NCI-H2107 (cell line): ENCODE results near the gene COP1.

Source experiments
- DNase-seq: peaks from one replicate; lab custom pipeline; 2025; lab: John Stamatoyannopoulos, UW

The COP1 gene

DNA sequence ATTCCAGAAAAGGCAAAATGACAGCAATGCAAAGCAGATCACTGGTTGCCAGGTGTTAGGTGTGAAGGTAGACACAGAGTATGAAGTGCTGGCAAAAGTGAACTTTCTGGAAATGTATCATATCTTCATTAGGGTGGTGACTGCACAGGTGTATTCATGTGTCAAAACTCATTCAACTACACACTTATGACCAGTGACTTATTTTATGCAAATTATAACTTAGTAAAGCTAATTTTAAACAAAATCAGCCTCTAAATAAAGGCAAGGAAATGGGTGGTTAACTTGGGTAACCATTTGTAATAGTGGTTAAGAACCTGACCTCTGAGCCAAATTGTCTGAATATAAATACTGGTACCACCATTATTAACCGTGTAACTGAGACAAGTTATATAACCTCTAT, 7.4 kb downstream of the COP1 start:
- no peak for DNase-seq

DNA sequence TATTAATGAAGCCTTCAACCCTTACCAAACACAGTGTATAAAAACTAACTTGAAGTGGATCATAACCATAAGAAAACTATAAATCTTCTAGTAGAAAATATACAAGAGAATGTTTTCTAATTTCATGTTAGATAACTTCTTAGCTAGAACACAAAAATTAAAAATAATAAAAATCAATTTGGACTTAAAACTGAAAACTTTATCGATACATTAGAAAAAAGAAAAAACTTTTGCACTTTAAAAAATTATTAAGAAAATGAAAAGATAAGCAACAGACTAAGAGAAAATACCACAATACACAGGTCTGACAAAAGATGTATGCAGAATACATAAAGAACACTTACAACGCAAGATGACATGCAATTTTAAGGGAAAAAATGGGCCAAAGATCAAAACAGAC, 8.7 kb downstream of the COP1 start:
- DNase-seq, result no peak

DNA sequence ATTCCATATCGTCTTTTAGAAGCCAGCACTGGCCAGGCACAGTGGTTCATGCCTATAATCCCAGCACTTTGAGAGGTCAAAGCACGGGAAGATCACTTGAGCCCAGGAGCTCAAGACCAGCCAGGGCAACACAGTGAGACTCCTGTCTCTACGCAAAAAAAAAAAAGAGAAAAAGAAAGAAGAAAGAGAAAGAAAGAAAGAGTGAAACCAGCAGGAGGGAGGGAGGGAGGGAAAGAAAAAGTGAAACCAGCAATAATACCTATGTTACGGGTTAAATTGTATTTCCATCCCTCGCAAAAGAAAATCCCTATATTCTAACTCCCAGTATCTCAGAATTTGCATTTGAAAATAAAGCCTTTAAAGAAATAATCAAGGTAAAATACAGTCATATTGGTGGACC, 10.4 kb downstream of the COP1 start:
- no peak for DNase-seq

DNA sequence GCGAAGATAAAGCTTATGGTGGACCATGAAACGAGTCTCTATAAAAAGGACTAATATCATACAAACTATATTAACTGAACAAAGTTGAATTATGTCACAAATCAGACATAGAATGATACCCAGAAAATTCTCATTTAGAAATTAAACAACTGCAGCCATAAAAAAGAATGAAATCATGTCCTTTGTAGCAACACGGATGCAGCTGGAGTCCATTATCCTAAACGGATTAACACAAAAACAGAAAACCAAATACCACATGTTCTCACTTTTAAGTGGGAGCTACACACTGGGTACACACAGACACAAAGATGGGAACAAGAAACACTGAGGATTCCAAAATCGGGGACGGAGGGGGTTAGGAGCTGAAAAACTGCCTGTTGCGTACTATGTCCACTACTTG, 11.5 kb downstream of the COP1 start:
- no peak for DNase-seq

DNA sequence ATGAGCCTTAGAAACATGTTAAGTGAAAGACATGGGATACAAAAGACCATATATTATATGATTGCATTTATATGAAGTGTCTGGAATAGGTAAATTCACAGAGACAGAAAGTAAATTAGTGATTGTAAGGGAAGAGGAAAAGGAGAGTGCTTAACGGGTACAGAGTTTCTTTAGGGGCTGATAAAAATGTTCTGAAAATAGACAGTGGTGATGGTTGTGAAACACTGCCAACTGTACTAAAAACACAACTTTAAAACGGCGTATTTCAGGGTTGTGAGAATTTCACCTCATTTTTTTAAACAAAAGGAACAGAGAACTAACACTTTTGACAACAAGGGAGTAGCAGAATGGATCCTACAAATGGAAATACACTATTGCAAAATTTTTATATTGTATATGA, 13.4 kb downstream of the COP1 start:
- DNase-seq, result no peak

DNA sequence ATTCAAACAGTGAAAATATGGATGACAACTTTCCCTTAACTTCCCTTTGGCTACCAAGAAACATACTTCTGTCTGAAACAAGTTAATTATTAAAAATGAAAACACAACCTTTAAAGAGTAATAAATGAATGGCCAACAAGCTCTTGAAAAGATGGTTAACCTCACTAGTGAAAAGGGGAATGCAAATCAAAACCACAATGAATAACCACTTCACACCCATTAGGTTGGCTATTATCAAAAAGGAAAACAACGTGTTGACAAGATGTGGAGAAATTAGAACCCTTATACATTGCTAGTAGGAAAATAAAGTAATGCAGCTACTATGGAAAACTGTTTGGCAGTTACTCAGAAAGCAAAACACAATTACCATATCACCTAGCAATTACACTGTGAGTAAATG, 14.1 kb downstream of the COP1 start:
- peak; percentile 15 for DNase-seq

DNA sequence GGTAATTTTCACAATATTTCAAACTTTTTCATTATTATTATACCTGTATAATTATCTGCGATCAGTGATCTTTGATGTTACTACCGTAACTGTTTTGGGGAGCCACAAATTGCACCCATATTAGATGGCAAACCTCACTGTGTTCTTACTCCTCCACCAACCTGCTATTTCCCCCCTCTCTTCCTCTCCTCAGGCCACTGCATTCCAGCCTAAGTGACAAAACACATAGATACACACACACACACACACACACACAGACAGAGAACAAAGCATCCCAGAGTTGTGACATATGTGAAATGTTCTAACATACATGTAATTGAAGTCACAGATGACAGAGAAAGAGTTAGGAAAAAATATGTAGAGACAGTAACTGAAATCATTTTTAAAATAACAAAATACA, 18.5 kb downstream of the COP1 start:
- no peak for DNase-seq

DNA sequence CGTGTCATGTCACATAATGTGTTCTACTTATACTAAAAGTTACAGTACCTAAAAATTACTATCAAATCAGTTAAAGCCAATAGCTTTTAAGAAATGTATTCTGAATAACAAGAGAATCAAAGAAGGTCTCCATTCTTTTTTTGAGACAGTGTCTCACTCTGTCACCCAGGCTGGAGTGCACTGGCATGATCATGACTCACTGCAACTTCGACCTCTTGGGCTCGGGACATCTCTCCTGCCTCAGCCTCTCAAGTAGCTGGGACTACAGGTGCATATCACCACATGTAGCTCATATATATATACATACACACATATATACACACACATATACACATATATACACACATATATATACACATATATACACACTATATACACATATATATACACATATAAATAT, 20.1 kb downstream of the COP1 start:
- no peak for DNase-seq

DNA sequence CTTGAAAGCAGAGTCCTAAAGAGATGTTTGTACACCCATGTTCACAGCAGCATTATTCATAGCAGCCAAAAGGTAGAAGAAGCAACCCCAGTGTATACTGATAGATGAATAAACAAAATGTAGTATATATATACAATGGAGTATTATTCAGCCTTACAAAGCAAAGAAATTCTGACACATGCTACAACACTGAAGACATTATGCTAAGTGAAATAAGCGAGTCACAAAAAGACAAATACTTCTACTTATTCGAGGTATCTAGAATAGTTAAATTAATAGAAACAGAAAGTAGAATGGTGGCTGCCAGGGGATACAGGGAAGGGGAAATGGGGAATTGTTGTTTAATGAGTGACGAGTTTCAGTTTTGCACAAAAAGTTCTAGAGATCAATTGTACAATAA, 23.5 kb downstream of the COP1 start:
- DNase-seq, result no peak

DNA sequence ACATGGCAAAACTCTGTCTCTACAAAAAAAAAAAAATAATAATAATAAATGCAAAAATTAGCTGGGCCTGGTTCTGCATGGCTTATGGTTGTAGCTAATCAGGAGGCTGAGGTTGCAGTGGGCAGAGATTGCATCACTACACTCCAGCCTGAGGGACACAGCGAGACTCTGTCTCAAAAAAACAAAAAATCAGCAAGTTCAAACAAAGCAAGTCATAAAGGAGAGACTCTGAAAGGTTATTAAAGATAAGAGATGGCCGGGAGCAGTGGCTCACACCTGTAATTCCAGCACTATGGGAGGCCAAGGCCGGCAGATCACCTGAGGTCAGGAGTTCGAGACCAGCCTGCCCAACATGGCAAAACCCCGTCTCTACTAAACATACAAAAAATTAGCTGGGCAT, 28.8 kb downstream of the COP1 start:
- no peak for DNase-seq

DNA sequence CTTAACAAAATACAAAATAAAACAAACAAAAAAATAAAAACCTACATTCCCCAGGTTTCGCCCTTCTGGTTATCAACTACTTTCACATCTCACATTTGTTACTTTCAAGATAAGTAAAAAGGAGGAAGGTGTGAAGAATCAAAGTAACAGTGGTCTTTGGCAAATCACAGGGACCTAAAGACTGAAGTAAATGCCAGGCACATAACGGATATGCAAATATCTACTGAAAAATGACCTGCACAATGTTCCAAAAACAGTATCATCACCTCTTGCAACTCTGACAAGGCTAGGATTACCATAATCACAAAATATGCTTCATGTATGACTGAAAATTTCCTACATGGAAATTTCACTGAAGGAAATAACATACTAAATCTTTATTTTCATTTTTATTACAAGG, 29.3 kb downstream of the COP1 start:
- no peak for DNase-seq

DNA sequence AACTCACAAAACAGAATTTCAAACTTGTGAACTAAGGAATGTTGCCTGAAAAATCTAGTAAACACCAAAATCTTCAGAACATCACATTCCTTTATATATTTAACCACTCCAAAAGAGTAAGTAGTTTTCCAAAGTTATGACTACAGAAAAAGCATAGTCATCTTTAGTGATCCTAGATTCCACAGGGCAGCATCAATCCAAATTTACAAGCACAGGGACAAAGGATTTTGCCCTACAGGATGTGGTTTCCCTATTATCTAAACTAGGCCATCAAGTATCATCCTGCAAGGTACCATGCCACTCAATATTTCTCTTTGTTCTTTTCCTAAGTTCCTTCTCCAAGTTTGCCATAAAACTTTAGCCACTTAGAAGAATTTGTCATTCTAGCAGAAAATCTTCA, 33.0 kb downstream of the COP1 start:
- no peak for DNase-seq

DNA sequence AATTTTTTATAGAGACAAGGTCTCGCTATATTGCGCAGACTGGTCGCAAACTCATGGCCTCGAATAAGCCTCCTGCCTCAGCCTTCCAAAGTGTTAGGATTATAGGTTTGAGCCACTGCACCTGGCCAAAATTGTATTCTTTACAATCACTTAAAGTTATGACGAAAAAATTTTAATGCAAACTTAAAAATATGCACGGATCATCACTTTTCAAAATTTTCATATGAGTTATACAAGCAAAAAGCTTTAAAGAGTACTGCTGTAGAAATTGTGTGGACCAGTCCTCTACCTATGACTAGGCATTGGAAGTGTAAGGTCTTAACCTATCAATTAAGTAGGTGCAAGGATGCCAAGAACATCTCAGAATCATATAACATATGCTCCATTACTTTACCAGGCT, 34.9 kb downstream of the COP1 start:
- DNase-seq, result no peak

DNA sequence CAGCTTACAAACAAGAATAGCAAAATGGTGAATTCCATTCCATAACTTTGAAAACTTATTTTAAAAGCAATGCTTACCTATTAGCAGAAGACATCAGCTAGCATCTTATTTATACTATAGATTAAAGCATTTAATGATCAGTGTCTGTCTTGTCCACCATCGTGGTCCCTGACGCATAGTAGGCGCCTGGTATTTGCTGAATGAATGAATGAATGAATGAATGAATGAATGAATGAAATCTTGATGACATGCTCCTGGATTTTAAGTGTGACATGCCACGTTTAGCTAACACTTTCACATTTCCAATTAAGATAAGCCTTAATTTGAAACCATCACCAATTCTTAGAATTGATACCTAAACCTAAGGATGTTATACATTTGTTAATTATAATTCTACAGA, 39.9 kb downstream of the COP1 start:
- no peak for DNase-seq

DNA sequence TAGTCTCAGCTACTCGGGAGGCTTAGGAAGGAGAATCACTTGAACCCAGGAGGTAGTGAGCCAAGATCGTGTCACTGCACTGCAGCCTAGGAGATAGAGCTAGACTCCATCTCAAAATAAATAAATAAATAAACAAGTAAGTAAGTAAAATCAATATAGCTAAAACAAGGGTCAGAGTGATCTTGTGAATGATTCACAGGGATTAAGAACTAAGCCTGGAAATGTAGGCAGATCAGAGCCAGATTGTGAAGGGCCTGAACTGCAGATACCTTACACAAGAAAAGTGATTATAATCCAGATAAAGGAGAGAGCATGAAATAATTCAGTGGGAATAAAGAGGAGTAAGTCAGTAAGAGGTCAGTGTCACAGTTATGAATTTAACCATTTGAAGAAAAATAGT, 41.5 kb downstream of the COP1 start:
- no peak for DNase-seq

DNA sequence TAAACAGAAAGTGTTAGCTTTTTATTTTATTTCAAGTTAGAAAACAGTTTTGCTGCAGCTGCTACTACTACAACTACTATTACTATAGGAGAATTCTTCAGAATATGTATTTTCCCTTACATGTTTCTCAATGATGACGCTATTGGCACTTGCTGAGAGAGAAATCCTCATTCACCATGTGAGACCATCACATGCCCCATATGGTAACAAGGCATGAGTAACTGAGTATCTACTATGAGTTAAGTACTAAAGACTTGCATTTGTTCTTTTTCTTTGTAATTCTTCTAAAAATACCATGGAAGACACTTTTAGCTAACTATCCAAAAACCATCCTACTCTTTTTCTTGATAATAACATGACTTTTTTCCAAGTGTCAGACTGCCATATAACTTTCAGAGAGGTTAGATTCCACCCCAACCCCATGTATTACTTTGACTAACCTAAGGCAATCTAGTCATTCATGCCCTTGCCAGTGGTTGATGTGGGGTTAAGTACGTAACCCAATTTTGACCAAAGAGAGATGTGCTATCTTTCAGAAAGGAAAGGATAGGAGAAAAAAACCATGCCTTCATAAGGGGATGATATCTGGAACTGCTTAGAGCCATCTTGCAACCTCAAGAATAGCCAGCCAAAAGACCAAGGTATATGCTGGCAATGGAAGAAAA, 42.9 kb downstream of the COP1 start:
- DNase-seq, result no peak

DNA sequence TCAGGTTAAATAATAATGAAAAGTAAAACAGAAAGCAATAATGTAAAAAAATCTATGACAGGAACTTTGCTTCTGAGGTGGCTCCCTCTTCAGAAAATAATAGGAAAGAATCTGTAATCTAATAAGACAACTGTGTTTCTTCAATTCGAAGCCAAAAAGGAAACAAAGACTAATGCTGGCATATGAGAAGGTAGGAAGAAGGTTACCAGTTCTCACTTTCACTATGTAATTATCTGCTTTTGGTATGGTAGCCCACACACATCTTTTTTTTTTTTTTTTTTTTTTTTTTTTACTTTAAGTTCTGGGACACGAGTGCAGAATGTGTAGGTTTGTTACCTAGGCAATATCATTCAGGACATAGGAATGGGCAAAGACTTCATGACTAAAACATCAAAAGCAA, 47.1 kb downstream of the COP1 start:
- DNase-seq, result no peak

DNA sequence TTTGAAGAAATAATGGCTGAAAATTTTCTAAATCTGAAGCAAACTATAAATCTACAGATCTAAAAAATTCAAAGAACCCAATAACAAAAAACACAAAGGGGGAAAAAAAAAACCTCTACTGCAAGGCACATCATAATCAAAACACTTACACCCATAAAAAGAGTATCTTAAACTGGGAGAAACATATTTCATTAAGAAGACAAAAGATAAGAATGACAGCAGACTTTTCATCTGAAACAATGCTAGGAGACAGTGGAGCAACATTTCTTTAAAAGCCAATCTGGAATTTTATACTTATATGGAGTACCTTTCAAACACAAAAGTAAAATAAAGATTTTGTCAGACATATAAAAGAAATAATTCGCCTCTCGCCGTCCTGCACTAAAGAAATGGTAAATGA, 49.1 kb downstream of the COP1 start:
- no peak for DNase-seq

DNA sequence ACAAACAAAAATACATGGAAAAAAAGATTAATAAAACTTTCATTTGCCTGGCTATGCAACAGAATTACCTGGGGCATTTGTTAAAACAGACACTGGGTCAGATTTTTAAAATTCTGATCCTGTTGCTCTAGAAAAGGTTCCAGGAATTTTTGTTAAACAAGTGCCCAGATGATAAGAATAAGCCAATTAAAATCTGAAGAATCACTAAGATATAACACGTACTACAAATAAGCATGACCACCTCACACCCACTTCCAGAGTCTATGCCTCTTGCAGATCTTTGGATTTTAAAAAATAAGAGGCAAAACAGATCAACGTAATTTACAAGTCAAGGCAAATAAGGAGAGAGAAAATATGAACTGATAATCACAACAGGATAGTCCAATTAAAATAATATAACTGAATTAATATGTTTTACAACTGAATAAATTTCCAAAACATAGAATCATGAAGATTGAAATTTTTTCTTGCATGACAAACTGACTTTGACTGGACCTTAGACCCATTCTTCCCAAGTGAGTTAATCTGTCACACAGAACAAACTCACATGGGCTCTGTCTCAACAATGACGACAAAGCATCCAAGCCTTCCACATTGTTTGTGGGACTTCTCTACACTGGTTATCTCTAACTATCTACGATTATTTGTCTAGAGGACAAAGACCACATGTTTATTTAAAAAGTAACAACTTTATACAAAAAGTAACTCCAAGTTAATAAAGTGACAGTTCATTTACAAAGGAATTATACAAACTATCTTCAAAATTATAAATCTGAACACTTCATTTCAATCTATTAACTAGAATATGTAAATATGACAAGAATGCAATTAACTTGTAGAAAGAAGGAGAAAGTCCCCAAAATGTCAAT, 56.9 kb downstream of the COP1 start:
- DNase-seq, result no peak

DNA sequence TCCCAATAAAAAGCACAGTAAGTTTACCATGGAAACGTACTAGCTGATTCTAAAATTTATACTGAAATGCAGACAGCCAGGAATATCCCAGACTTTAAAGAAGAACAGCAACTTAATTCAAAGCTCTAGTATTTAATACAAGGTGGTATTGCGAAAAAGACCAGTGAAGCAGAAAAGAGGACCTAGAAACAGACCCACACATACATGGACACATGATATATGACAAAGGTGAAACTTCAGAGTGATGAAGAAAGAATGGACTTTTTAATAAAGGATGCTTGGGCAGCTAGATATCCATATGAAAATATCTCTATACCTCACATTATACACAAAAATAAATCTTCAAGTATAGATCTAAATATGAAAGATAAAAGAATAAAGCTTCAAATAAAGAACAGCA, 62.6 kb downstream of the COP1 start:
- DNase-seq, result no peak

DNA sequence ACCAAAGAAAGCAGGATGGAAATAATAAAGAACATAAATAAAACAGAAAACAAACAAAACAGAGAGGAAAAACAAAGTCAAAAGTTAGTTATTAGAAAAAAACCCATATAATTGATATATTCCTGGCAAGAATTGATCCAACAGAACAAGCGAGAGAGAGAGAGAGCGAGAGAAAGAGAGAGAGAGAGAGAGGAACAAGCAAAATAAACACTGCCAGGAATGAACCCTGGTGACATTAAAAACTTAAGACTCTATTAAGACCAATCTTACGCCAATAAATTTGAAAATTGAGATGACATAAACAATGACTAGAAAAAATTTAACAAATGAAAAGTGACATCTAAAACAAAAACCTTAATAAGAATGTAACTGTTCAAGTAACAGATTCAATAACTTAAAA, 64.1 kb downstream of the COP1 start:
- DNase-seq, result no peak

DNA sequence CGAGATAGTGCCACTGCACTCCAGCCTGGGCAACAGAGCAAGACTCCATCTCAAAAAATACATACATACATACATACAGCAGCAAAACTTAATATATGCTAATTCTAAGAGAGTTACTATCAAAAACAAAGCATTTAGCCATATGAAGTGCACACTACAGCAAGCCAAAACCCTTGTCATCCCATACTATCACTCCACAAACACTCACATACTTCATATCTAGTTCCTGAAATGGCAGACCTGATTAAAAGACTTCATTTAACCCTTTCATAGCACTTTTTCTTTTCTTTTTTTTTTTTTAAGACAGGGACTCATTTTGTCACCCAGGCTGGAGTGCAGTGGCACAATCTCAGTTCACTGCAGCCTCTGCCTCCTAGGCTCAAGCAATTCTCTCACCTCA, 65.6 kb downstream of the COP1 start:
- no peak for DNase-seq

DNA sequence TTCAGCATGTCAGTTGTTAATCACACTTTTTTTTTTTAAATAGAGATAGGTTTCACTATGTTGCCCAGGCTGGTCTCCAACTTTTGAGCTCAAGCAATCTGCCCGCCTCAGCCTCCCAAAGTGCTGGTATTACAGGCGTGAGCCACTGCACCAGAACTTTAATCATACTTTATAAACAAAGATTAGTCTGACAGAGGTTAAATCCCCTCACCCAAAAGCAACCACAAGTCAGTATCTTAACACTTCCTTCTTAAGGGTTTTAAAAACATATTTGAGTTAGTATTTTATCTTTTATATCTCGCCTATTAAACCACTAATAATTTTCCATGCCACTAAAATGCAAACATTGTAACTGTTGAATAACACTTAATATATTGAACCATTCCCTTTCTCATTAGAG, 70.2 kb downstream of the COP1 start:
- no peak for DNase-seq

DNA sequence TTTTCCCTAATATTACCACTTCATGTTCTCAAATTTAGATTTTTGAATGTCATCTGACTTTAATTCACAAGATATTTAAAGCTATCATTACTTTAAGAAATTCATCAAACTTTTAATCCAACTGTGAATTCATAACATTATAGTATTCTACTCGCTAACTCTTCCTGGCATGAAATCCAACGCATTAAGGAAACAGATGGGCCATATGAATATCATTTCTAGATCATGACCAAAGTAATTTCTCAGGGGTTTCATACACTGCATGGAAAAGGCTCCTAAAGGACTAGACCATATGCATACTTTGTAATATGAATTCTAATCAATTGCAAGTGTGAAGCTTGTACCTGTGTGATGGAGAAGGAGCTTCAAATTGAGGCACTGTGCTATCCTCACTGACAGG, 72.4 kb downstream of the COP1 start:
- DNase-seq, result no peak
